Measurements from ENCODE around the gene MMP25.
"Not testable (repeated sequence)": the region's sequence is repeated elsewhere in the genome, so short reads cannot be mapped to it uniquely, and the experiment has no call there.

Gene MMP25

GRCh38 chr16:3059723-3060242, 13.4 kb downstream of the MMP25 start:
- no peak for TF ChIP-seq ZNF274 (IDR thresholded peaks at IDR 0.05; ENCODE audit: low read depth, low read length)
- peak overlapping the region; percentile 49; the same call in 1 of the 2 replicates for H3K4me3 ChIP-seq (ENCODE audit: low read length)

DNA sequence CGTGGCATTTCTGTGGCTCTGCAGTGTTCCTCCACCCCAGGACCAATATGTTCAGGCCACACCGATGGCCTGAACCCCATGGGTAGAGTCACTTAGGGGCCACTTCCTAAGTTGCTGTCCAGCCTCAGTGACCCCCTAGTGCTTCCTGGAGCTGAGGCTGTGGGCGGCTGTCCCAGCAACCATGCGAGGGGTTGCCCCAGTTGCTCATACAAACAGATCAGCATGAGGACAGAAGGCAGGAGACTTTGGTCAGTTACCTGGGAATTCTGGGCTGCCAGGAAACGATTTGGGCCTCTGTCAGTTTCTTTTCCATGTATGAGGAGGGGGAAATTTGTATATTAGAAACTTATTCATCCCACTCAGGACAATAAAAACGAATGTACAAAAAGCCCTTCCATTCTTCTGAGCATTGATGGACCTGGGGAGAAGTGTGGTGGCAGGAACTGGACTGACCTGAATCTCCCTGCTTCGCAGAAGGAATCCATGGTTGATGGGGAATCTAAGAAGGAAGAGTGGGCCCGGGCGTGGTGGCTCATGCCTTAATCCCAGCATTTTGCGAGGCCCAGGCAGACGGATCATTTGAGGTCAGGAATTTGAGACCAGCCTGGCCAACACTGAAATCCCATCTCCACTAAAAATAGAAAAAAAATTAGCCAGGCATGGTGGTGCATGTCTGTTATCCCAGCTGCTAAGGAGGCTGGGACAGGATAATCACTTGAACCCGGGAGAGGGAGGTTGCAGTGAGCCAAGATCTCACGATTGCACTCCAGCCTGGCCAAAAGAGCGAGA, 14.2 kb downstream of the MMP25 start:
- H3K4me3 ChIP-seq (ENCODE audit: low read length) = no peak overlapping the region
- TF ChIP-seq ZNF274 (IDR thresholded peaks at IDR 0.05; ENCODE audit: low read depth, low read length) = no peak

DNA sequence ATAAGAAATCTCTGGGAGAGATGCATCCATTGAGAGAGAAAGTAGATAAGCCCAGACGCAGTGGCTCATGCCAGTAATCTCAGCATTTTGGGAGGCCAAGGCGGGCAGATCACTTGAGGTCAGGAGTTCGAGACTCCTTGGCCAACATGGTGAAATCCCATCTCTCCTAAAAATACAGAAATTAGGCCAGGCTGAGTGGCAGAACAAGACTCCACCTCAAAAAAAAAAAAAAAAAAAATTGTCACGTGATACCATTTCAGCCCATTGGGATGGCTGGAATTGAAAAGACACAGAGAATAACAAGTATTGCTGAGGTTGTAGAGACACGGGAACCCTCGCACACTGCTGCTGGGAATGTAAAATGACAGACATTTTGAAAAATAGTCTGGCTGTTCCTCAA, 16.2 kb downstream of the MMP25 start:
- no peak for TF ChIP-seq ZNF274 (IDR thresholded peaks at IDR 0.05; ENCODE audit: low read depth, low read length)
- H3K4me3 ChIP-seq (ENCODE audit: low read length) = no peak overlapping the region

GRCh38 chr16:3063625-3064386, 17.4 kb downstream of the MMP25 start:
- TF ChIP-seq ZNF274 (IDR thresholded peaks at IDR 0.05; ENCODE audit: low read depth, low read length) = no peak

GRCh38 chr16:3065069-3065741, 18.8 kb downstream of the MMP25 start, which contains the start of gene IL32:
TSS of gene IL32 (plus strand) at chr16:3065640. CDS start at chr16:3065812, 172 bp downstream.
- no peak for TF ChIP-seq ZNF274 (IDR thresholded peaks at IDR 0.05; ENCODE audit: low read depth, low read length)
- peak within 1 kb of the TSS; percentile 19; the same call in 1 of the 2 replicates for H3K4me3 ChIP-seq (ENCODE audit: low read length)

More at GRCh38 chr16:3063625-3064386, 17.4 kb downstream of the MMP25 start:
- H3K4me3 ChIP-seq (ENCODE audit: low read length) = no peak overlapping the region

DNA sequence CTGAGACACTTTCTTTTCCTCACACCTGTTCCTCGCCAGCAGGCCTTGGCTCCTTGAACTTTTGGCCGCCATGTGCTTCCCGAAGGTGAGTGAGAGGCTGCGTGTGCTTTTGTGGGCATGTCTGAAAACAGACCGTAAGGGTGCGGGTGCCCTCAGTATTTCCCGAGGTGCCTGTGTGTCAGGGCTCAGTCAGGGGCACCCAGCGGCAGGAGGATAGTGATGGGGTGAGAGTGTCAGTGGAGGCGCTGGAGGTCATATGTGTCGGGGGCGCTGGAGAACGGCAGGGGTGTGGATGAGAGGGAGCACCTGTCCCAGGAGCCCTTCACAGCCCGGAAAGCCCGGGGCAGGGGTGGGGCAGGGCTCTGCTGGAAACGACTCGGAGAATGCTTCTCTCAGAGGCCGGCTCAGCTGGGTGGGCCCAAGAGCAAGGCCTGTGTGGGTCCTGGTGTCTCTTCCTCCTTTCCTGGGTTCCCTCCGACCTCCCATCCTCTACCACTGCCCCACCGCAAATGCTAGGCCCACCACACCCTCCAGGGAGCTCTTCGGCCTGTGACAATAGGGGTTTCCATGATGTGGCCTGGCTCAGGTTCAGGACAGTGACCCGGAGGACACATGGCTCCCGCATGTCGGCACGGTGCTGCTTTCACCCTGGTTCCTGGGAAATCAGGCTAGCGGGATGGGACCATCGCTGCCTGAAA, 19.5 kb downstream of the MMP25 start:
- no peak for TF ChIP-seq ZNF274 (IDR thresholded peaks at IDR 0.05; ENCODE audit: low read depth, low read length)
- peak overlapping the region; percentile 19; the same call in 1 of the 2 replicates for H3K4me3 ChIP-seq (ENCODE audit: low read length)

GRCh38 chr16:3066440-3066748, 20.0 kb downstream of the MMP25 start:
- no peak for TF ChIP-seq ZNF274 (IDR thresholded peaks at IDR 0.05; ENCODE audit: low read depth, low read length)
- H3K4me3 ChIP-seq (ENCODE audit: low read length) = peak overlapping the region; percentile 19; the same call in 1 of the 2 replicates

DNA sequence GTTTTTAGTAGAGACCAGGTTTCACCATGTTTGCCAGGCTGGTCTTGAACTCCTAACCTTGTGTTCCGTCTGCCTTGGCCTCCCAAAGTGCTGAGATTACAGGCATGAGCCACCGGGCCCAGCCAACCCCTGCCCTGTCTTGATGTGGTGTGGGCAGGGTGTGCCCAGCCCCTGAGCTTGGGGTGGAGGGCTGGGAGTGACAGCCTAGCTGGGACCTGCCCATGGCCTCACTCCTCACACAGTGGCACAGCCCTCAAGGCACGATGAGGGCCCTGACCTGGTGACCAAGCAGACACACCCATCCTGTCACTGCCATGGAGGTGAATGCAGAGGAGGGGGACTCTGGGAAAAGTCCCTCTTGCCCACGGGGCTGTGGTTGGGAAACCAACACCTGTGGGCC, 22.1 kb downstream of the MMP25 start:
- H3K4me3 ChIP-seq (ENCODE audit: low read length) = no peak overlapping the region
- no peak for TF ChIP-seq ZNF274 (IDR thresholded peaks at IDR 0.05; ENCODE audit: low read depth, low read length)

DNA sequence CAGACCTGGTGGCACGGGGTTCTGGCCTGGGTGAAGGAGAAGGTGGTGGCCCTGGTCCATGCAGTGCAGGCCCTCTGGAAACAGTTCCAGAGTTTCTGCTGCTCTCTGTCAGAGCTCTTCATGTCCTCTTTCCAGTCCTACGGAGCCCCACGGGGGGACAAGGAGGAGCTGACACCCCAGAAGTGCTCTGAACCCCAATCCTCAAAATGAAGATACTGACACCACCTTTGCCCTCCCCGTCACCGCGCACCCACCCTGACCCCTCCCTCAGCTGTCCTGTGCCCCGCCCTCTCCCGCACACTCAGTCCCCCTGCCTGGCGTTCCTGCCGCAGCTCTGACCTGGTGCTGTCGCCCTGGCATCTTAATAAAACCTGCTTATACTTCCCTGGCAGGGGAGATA, 22.8 kb downstream of the MMP25 start:
- H3K4me3 ChIP-seq (ENCODE audit: low read length) = not testable (repeated sequence)

- no peak overlapping the region for H3K4me3 ChIP-seq (ENCODE audit: low read length)
- no peak for TF ChIP-seq ZNF274 (IDR thresholded peaks at IDR 0.05; ENCODE audit: low read depth, low read length)
These were observed 24.3 kb downstream of the MMP25 start for GRCh38 chr16:3070608-3071111.

- no peak for TF ChIP-seq ZNF274 (IDR thresholded peaks at IDR 0.05; ENCODE audit: low read depth, low read length)
- no peak overlapping the region for H3K4me3 ChIP-seq (ENCODE audit: low read length)
These were observed 25.3 kb downstream of the MMP25 start for GRCh38 chr16:3071655-3072054.

- H3K4me3 ChIP-seq (ENCODE audit: low read length) = not testable (repeated sequence)
These were observed 25.8 kb downstream of the MMP25 start for GRCh38 chr16:3072148-3072547.

DNA sequence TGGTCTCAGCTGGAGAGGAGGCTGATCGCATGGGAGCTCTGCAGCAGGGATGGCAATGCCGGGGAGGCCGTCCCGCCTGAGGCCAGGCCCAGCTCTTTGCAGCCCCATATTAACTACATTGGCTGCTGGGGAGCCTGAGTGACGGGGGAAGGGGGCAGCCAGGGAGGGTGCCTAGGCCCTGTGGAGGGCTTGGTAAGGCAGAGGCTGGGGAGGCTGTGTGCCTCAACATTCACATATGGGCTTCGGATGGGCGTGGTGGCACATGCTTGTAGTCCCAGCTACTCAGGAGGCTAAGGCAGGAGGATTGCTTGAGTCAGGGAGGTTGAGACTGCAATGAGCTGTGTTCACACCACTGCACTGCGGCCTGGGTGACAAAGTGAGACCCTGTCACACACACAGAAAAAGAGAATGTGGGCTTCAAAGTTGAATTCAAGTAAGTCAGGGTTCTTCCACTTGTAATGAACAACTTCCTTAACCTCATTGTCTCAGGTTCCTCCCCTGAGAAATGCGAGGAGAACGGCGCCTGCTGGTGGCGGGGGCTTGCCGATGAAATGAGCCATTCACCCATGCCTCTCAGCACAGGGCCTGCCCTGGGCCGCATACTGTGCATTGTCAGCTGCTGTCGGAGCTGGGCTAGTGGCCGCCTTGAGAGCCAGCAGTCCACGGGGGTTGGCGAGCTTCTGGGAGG, 26.4 kb downstream of the MMP25 start:
- H3K4me3 ChIP-seq (ENCODE audit: low read length) = not testable (repeated sequence)
